Measurements from ENCODE around the gene PAFAH1B2.

Gene PAFAH1B2

GRCh38 chr11:117169736-117170135 lies 25.6 kb downstream of the PAFAH1B2 start:
- TF ChIP-seq, protein P1, sequence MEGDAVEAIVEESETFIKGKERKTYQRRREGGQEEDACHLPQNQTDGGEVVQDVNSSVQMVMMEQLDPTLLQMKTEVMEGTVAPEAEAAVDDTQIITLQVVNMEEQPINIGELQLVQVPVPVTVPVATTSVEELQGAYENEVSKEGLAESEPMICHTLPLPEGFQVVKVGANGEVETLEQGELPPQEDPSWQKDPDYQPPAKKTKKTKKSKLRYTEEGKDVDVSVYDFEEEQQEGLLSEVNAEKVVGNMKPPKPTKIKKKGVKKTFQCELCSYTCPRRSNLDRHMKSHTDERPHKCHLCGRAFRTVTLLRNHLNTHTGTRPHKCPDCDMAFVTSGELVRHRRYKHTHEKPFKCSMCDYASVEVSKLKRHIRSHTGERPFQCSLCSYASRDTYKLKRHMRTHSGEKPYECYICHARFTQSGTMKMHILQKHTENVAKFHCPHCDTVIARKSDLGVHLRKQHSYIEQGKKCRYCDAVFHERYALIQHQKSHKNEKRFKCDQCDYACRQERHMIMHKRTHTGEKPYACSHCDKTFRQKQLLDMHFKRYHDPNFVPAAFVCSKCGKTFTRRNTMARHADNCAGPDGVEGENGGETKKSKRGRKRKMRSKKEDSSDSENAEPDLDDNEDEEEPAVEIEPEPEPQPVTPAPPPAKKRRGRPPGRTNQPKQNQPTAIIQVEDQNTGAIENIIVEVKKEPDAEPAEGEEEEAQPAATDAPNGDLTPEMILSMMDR (IDR thresholded peaks at IDR 0.05) = no peak
- H3K27ac ChIP-seq = no peak overlapping the region
- H3K4me3 ChIP-seq = no peak overlapping the region
- no peak for DNase-seq (ENCODE audit: low spot score)

DNA sequence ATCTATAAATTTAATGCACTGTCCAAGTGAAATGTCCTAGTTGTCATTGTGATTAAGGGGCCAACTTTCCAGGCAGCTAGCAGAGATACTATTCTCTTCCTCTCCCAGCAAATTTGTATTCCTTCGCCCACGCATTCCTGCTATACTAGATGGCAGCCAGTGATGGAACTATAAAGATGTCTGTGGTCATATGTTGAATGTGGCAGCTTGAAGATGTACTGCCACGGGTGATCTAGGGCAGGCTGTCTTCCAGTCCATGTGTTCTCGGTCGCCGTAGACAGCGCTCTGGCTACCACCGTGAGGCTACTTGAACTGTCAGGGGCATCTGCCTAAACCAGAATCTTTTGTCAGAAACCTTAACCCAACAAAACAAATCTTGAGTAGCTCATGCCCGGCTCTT lies 26.1 kb downstream of the PAFAH1B2 start:
- H3K4me3 ChIP-seq = no peak overlapping the region
- H3K27ac ChIP-seq = no peak overlapping the region
- no peak for DNase-seq (ENCODE audit: low spot score)
- TF ChIP-seq, protein P1 (IDR thresholded peaks at IDR 0.05) = no peak

GRCh38 chr11:117171007-117171403 lies 26.9 kb downstream of the PAFAH1B2 start:
- no peak overlapping the region for H3K4me3 ChIP-seq

GRCh38 chr11:117171404-117172061 lies 27.4 kb downstream of the PAFAH1B2 start:
- peak overlapping the region in 1 of 2 donors; percentile 61 for H3K27ac ChIP-seq
- no peak overlapping the region for H3K4me3 ChIP-seq
- no peak for DNase-seq (ENCODE audit: low spot score)
- TF ChIP-seq, protein P1 (IDR thresholded peaks at IDR 0.05) = no peak

More at GRCh38 chr11:117171007-117171403, 26.9 kb downstream of the PAFAH1B2 start:
- TF ChIP-seq, protein P1 (IDR thresholded peaks at IDR 0.05) = no peak
- no peak overlapping the region for H3K27ac ChIP-seq
- DNase-seq (ENCODE audit: low spot score) = no peak

- Histone ChIP-seq H3K27ac (peak overlapping the region in 1 of 2 donors; percentile 52), H3K4me3 (no peak overlapping the region)
- TF ChIP-seq, protein P1 (IDR thresholded peaks at IDR 0.05) = no peak
- DNase-seq (ENCODE audit: low spot score) = no peak
Observed at GRCh38 chr11:117172724-117173421, 28.8 kb downstream of the PAFAH1B2 start.

GRCh38 chr11:117175104-117175503 lies 31.0 kb downstream of the PAFAH1B2 start:
- Histone ChIP-seq H3K27ac (no peak overlapping the region), H3K4me3 (no peak overlapping the region)
- TF ChIP-seq, protein P1 (IDR thresholded peaks at IDR 0.05) = no peak
- DNase-seq (ENCODE audit: low spot score) = no peak

DNA sequence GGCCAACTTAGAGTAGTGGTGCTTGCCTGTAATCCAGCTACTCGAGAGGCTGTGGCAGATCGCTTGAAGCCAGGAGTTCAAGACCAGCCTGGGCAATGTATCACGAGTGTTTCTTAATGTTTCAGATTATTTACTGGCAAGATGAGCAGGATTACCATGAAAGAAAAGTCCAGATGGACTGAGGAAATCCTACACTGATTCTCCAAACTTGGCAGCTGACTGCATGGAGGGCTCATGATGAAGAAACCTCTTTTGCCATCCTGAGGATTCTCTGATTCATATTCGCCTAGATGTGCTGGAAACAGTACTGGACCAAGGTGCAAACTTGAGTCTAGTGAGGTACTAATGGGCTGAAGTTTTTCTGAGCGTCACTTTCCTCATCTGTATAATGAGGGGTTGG lies 31.7 kb downstream of the PAFAH1B2 start:
- Histone ChIP-seq H3K4me3 (no peak overlapping the region), H3K27ac (no peak overlapping the region)
- no peak for DNase-seq (ENCODE audit: low spot score)
- TF ChIP-seq, protein P1 (IDR thresholded peaks at IDR 0.05) = no peak

Data from coronary artery (tissue), 2 donors.